Heart left ventricle (tissue), 16 donors: Measurements from ENCODE around the gene HDAC10. TPM values are rescaled to one million over a fixed set of nuclear protein-coding genes. Genes with fewer than 3 reads are reported as not detected.

Experiments used
- ATAC-seq, 4 donors: fragments of 200-7000 bp; cut with Tn5 transposase; one replicate each; pipeline ENCODE4 v1.9.1; 2020 to 2022; ENCODE audit warnings: moderate library complexity in 4 of 4, mild to moderate bottlenecking in 3 of 4, moderate number of reproducible peaks in 1 of 4
- DNase-seq, 5 donors: peaks; one replicate each; pipeline ENCODE4 v3.0.0-alpha.2; 2020
- H3K27ac ChIP-seq, 12 donors: fragments of 200-600 bp; sonication (generic) in 4 of 12; one replicate each; pipeline versions ENCODE4 v1.5.0 to v1.8.0; 2016 to 2022; ENCODE audit warnings: mild to moderate bottlenecking in 2 of 12
- H3K27me3 ChIP-seq, 9 donors: fragments of 200-600 bp; sonication (generic) in 2 of 9; one replicate each; pipeline versions ENCODE4 v1.5.1 to v1.8.0; 2016 to 2022; ENCODE audit warnings: mild to moderate bottlenecking in 3 of 9
- H3K36me3 ChIP-seq, 9 donors: fragments of 200-600 bp; sonication (generic) in 2 of 9; one replicate each; pipeline versions ENCODE4 v1.5.0 to v1.8.0; 2018 to 2022; ENCODE audit warnings: mild to moderate bottlenecking in 2 of 9
- H3K4me1 ChIP-seq, 12 donors: fragments of 200-600 bp; sonication (generic) in 4 of 12; one replicate each; pipeline versions ENCODE4 v1.5.0 to v1.8.0; 2016 to 2022; ENCODE audit warnings: mild to moderate bottlenecking in 3 of 12
- H3K4me3 ChIP-seq, 12 donors: fragments of 200-600 bp; sonication (generic) in 4 of 12; one replicate each; pipeline versions ENCODE4 v1.5.0 to v1.8.0; 2017 to 2022; ENCODE audit warnings: mild to moderate bottlenecking in 9 of 12, moderate library complexity in 4 of 12
- H3K9me3 ChIP-seq, 12 donors: fragments of 200-600 bp; sonication (generic) in 4 of 12; one replicate each; pipeline versions ENCODE4 v1.5.0 to v1.8.0; 2016 to 2022; ENCODE audit warnings: mild to moderate bottlenecking in 1 of 12
- CTCF ChIP-seq, 12 donors: fragments of 200-600 bp; sonication (generic) in 4 of 12; IDR thresholded peaks; one replicate each; pipeline versions ENCODE4 v1.5.0 to v1.8.0; 2018 to 2022; ENCODE audit warnings: antibody characterized with exemption in 12 of 12, mild to moderate bottlenecking in 5 of 12
- POLR2A ChIP-seq, 2 donors: fragments of 450-650 bp; IDR thresholded peaks; one replicate each; pipeline ENCODE4 v1.6.1; 2017; ENCODE audit warnings: antibody characterized with exemption in 2 of 2, mild to moderate bottlenecking in 2 of 2, moderate library complexity in 2 of 2
- WGBS, 4 donors: extraction: QIAGEN DNeasy Blood & Tissue Kit in 2 of 4; methylation state at CpG; one replicate each; pipeline versions ENCODE4 v1.1.5 to v1.1.7; 2013 to 2018; 5-methylcytosine and 5-hydroxymethylcytosine counted together
- intact Hi-C, 10 donors: fragments of 100-400 bp; cut with DNase I; formaldehyde crosslinking; loops; one replicate each; pipeline versions ENCODE4 v1.11.1 to v1.14.2; 2022
- polyA plus RNA-seq, 2 donors: library from polyadenylated mRNA; stranded (reverse); fragments of 200-250 nt; gene quantifications; one replicate each; pipeline ENCODE4 v1.2.3, GENCODE V29; 2013
- total RNA-seq, 9 donors: library from RNA; depleted of rRNA in 2 of 9; stranded (reverse); fragments of >200 nt in 2 of 9; fragmentation: NEBNext Ultra II Directional in 3 of 9; extraction: Animal tissue kit (Norgen Biotek cat#: 25700) in 3 of 9; gene quantifications; one replicate each; pipeline versions ENCODE4 v1.1.0 to v1.2.4, GENCODE V29; 2016 to 2023
- donor health status: ischemic (EF 13 %, LVEDD 7.1; RV severe dilation, severe dysfunction).
- donor health status: healthy with polysubstance abuse.
- donor health status: DM: no; HTN: yes; CAD: no.
- donor health status: DM: no; HTN: no; CAD: no.
- donor health status: ischemic (EF 25% LVEDD 6.9; RV normal size, moderate dysfunction).
- donor health status: ischemic (EF 25% LVEDD 5.7; RV mildly dilated, moderate dysfunction).
- donor health status: healthy.
- donor health status: DM: yes; HTN: yes; CAD: no.
- donor health status: ischemic (EF 35%, LVEDD 5.7; RV mildly dilated, moderate dysfunction).
- donor health status: nonischemic (EF 11% LVEDD 7.7; RV severe dilation, severe dysfunction).
- donor health status: DM: yes; HTN: yes; CAD: no.
- donor health status: PGD.
- donor health status: ischemic (EF 29% LVEDD 5.4; RV normal size, mild dysfunction).
- donor health status: nonischemic (EF 23%, LVEDD 6.1; RV moderate dilation, normal function).

The HDAC10 gene
- total and polyA plus RNA-seq, 11 donors = 6.2 to 22.4 (median 10.8) TPM

GRCh38 chr22:50257041-50257440 lies 6.0 kb upstream of the HDAC10 start:
- Histone ChIP-seq H3K4me1 (peaks cover 3 to 40% (median 12%) of the 10 kb centered on the region in 12 donors), H3K27me3 (peaks cover 0 to 6% (median 0%) of the 10 kb centered on the region in 9 donors), H3K36me3 (peaks cover 0 to 11% (median 0%) of the 10 kb centered on the region in 9 donors), H3K9me3 (no peaks in the 10 kb centered on the region), H3K4me3 (no peak overlapping the region), H3K27ac (no peak overlapping the region)
- ATAC-seq = no peak
- intact Hi-C loops = loop anchor here in 2 of 10 donors (10.0 kb wide), 1 partner anchor 248 kb away; the partner anchor contains the start of genes LMF2 (in 2 of the 2) and NCAPH2 (in 2 of the 2)
- DNase-seq = no peak
- WGBS, 4 donors = 80 to 90% (median 85%) methylated on average over 1 to 16 of the region's 16 CpGs
- TF ChIP-seq POLR2A (IDR thresholded peaks at IDR 0.05) (no peak), CTCF (IDR thresholded peaks at IDR 0.05) (no peak)

- H3K4me1 ChIP-seq = peaks cover 3 to 41% (median 16%) of the 10 kb centered on the region in 12 donors
- ATAC-seq = no peak
- no peak overlapping the region for H3K27ac ChIP-seq
- no peaks in the 10 kb centered on the region for H3K9me3 ChIP-seq
- TF ChIP-seq CTCF (IDR thresholded peaks at IDR 0.05) (no peak), POLR2A (IDR thresholded peaks at IDR 0.05) (no peak)
- H3K36me3 ChIP-seq = peaks cover 0 to 11% (median 0%) of the 10 kb centered on the region in 9 donors
- H3K4me3 ChIP-seq = no peak overlapping the region
- WGBS, 4 donors = 92 to 100% (median 95%) methylated on average over 2 to 12 of the region's 12 CpGs
- no peak for DNase-seq
- intact Hi-C loops = loop anchor here in 2 of 10 donors (10.0 kb wide), 1 partner anchor 248 kb away; the partner anchor contains the start of genes LMF2 (in 2 of the 2) and NCAPH2 (in 2 of the 2)
- H3K27me3 ChIP-seq = peaks cover 0 to 6% (median 0%) of the 10 kb centered on the region in 9 donors
Measured at GRCh38 chr22:50256258-50256862, 5.3 kb upstream of the HDAC10 start.

GRCh38 chr22:50255607-50256006 lies 4.5 kb upstream of the HDAC10 start:
- Histone ChIP-seq H3K36me3 (peaks cover 0 to 11% (median 0%) of the 10 kb centered on the region in 9 donors), H3K27me3 (peaks cover 0 to 4% (median 0%) of the 10 kb centered on the region in 9 donors), H3K4me1 (peaks cover under 1 to 43% (median 15%) of the 10 kb centered on the region in 12 donors), H3K4me3 (no peak overlapping the region), H3K27ac (no peak overlapping the region), H3K9me3 (no peaks in the 10 kb centered on the region)
- DNase-seq = no peak
- no peak for TF ChIP-seq CTCF (IDR thresholded peaks at IDR 0.05)
- no peak for TF ChIP-seq POLR2A (IDR thresholded peaks at IDR 0.05)
- intact Hi-C loops = loop anchor here in 2 of 10 donors (10.0 kb wide), 1 partner anchor 249 kb away; the partner anchor contains the start of genes LMF2 (in 2 of the 2) and NCAPH2 (in 2 of the 2)
- WGBS, 4 donors = 89 to 96% (median 92%) methylated on average over 10 to 17 of the region's 17 CpGs
- ATAC-seq = no peak

- Histone ChIP-seq H3K36me3 (peaks cover 0 to 11% (median 0%) of the 10 kb centered on the region in 9 donors), H3K27me3 (no peaks in the 10 kb centered on the region), H3K4me1 (peaks cover 2 to 43% (median 16%) of the 10 kb centered on the region in 12 donors), H3K4me3 (no peak overlapping the region), H3K27ac (no peak overlapping the region), H3K9me3 (no peaks in the 10 kb centered on the region)
- intact Hi-C loops = loop anchor here in 2 of 10 donors (10.0 kb wide), 1 partner anchor 250 kb away; the partner anchor contains the start of genes LMF2 (in 2 of the 2) and NCAPH2 (in 2 of the 2)
- DNase-seq (no peak), ATAC-seq (no peak)
- TF ChIP-seq CTCF (IDR thresholded peaks at IDR 0.05) (no peak), POLR2A (IDR thresholded peaks at IDR 0.05) (no peak)
- WGBS, 4 donors = 88 to 97% (median 89%) methylated on average over 14 to 19 of the region's 19 CpGs
Measured at GRCh38 chr22:50255099-50255498, 4.0 kb upstream of the HDAC10 start.
